DOHH2 (cell line): Measurements from ENCODE around the gene IRS1.

Experiments used
- H3F3A ChIP-seq: fragments of 200-600 bp; sonication (generic), shearing (Covaris generic); 2 replicates; pipeline ENCODE4 v1.6.0; 2016; ENCODE audit warnings: antibody characterized with exemption, mild to moderate bottlenecking; ENCODE audit not compliant: control insufficient read depth, insufficient read depth
- H3K27ac ChIP-seq: fragments of 200-600 bp; sonication (generic); 2 replicates; pipeline ENCODE4 v1.5.1; 2014; ENCODE audit warnings: low read depth, mild to moderate bottlenecking, low read length, moderate library complexity
- H3K27me3 ChIP-seq: fragments of 200-600 bp; sonication (generic); 2 replicates; pipeline ENCODE4 v1.6.1; 2014; ENCODE audit warnings: mild to moderate bottlenecking, low read length, mixed read lengths; ENCODE audit not compliant: control insufficient read depth
- H3K36me3 ChIP-seq: fragments of 200-600 bp; sonication (generic); 2 replicates; pipeline ENCODE4 v1.6.1; 2014; ENCODE audit warnings: mild to moderate bottlenecking, low read length, moderate library complexity, mixed read lengths; ENCODE audit not compliant: control insufficient read depth
- H3K4me1 ChIP-seq: fragments of 200-600 bp; sonication (generic); 2 replicates; pipeline ENCODE4 v1.6.1; 2014; ENCODE audit warnings: mild to moderate bottlenecking, low read length, mixed read lengths; ENCODE audit not compliant: control insufficient read depth
- H3K4me2 ChIP-seq: fragments of 200-600 bp; sonication (generic); 2 replicates; pipeline ENCODE4 v1.6.0; 2014; ENCODE audit warnings: mild to moderate bottlenecking, low read length, moderate library complexity
- H3K4me3 ChIP-seq: fragments of 200-600 bp; sonication (generic); 2 replicates; pipeline ENCODE4 v1.5.1; 2014; ENCODE audit warnings: mild to moderate bottlenecking, low read length, mixed read lengths
- H3K79me2 ChIP-seq: fragments of 200-600 bp; sonication (generic); 2 replicates; pipeline ENCODE4 v1.6.1; 2014; ENCODE audit warnings: mild to moderate bottlenecking, low read length, mixed read lengths; ENCODE audit not compliant: control insufficient read depth
- H3K9me2 ChIP-seq: fragments of 200-600 bp; sonication (generic); replicated peaks from 2 replicates; pipeline ENCODE4 v1.6.1; 2014; ENCODE audit warnings: mild to moderate bottlenecking, low read length, mixed read lengths; ENCODE audit not compliant: control insufficient read depth
- H3K9me3 ChIP-seq: fragments of 200-600 bp; sonication (generic); 2 replicates; pipeline ENCODE4 v1.6.1; 2014; ENCODE audit warnings: antibody characterized with exemption, low read length, mixed read lengths; ENCODE audit not compliant: control insufficient read depth, insufficient read depth
- H4K20me1 ChIP-seq: fragments of 200-600 bp; sonication (generic); 2 replicates; pipeline ENCODE4 v1.6.0; 2014; ENCODE audit warnings: low read depth, mild to moderate bottlenecking, antibody characterized with exemption, low read length, moderate library complexity; ENCODE audit not compliant: control insufficient read depth, insufficient read depth
- EZH2phosphoT487 ChIP-seq: fragments of 200-600 bp; sonication (generic); IDR thresholded peaks from 2 replicates; pipeline ENCODE4 v1.6.1; 2017; ENCODE audit warnings: borderline replicate concordance, mild to moderate bottlenecking, antibody characterized with exemption, low read length, moderate library complexity, mixed read lengths
- TF ChIP-seq, protein P1 (sequence below): fragments of 200-600 bp; sonication (generic); IDR thresholded peaks from one replicate; pipeline ENCODE4 v1.5.1; 2014; ENCODE audit warnings: antibody characterized with exemption, mild to moderate bottlenecking, low read depth, low read length; ENCODE audit not compliant: poor library complexity, severe bottlenecking

Gene IRS1

DNA sequence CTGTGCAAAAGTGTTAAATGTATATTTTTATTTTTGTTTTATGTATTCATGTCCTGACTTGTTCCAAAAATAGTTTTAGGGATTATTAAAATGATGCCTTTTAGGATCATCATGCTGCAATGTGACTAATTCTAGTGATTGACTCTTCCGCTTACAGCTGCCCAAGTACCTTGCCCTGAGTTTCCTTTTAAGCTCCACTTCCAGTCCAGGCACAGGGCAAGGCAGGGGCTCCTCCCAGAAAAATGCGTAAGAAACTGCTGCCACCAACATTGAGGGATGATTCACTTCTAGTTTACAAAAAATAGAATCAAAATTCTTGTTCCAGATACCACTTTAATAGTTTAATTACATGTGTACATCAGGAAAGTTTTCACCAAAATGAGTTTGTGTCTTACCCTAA is 116.4 kb downstream of the IRS1 start:
- Histone ChIP-seq H3K4me3 (no peak overlapping the region), H3K9me2 (no peaks in the 10 kb centered on the region), H3K4me2 (no peak overlapping the region), H3K9me3 (no peaks in the 10 kb centered on the region; the same call in 1 of the 2 replicates), H3K27me3 (no peaks in the 10 kb centered on the region), H4K20me1 (no peaks in the 10 kb centered on the region), H3K36me3 (no peaks in the 10 kb centered on the region), H3K79me2 (no peaks in the 10 kb centered on the region), H3K4me1 (no peaks in the 10 kb centered on the region), H3K27ac (no peak overlapping the region), H3F3A (no peaks in the 10 kb centered on the region)
- no peak for TF ChIP-seq EZH2phosphoT487
- TF ChIP-seq, protein P1, sequence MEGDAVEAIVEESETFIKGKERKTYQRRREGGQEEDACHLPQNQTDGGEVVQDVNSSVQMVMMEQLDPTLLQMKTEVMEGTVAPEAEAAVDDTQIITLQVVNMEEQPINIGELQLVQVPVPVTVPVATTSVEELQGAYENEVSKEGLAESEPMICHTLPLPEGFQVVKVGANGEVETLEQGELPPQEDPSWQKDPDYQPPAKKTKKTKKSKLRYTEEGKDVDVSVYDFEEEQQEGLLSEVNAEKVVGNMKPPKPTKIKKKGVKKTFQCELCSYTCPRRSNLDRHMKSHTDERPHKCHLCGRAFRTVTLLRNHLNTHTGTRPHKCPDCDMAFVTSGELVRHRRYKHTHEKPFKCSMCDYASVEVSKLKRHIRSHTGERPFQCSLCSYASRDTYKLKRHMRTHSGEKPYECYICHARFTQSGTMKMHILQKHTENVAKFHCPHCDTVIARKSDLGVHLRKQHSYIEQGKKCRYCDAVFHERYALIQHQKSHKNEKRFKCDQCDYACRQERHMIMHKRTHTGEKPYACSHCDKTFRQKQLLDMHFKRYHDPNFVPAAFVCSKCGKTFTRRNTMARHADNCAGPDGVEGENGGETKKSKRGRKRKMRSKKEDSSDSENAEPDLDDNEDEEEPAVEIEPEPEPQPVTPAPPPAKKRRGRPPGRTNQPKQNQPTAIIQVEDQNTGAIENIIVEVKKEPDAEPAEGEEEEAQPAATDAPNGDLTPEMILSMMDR: no peak
